ENCODE results near the gene KAT2B.

The KAT2B gene

GRCh38 chr3:20110826-20111225 is 70.6 kb downstream of the KAT2B start:
- no peak overlapping the region for H3K4me3 ChIP-seq (ENCODE audit: control insufficient read depth, low read depth, low read length)
- no peak for TF ChIP-seq CTCF (conservative IDR thresholded peaks at IDR 0.05; ENCODE audit: control insufficient read depth, insufficient read depth, low read depth, low read length)
- DNase-seq (ENCODE audit: low read depth) = no peak

GRCh38 chr3:20111836-20112235 is 71.6 kb downstream of the KAT2B start:
- TF ChIP-seq CTCF (conservative IDR thresholded peaks at IDR 0.05; ENCODE audit: control insufficient read depth, insufficient read depth, low read depth, low read length) = no peak
- DNase-seq (ENCODE audit: low read depth) = peak; percentile 17
- H3K4me3 ChIP-seq (ENCODE audit: control insufficient read depth, low read depth, low read length) = no peak overlapping the region

GRCh38 chr3:20121088-20121487 is 80.8 kb downstream of the KAT2B start:
- H3K4me3 ChIP-seq (ENCODE audit: control insufficient read depth, low read depth, low read length) = no peak overlapping the region
- DNase-seq (ENCODE audit: low read depth) = no peak
- no peak for TF ChIP-seq CTCF (conservative IDR thresholded peaks at IDR 0.05; ENCODE audit: control insufficient read depth, insufficient read depth, low read depth, low read length)

GRCh38 chr3:20123131-20123652 is 82.9 kb downstream of the KAT2B start:
- no peak overlapping the region for H3K4me3 ChIP-seq (ENCODE audit: control insufficient read depth, low read depth, low read length)
- peak; percentile 12 for DNase-seq (ENCODE audit: low read depth)
- no peak for TF ChIP-seq CTCF (conservative IDR thresholded peaks at IDR 0.05; ENCODE audit: control insufficient read depth, insufficient read depth, low read depth, low read length)

- H3K4me3 ChIP-seq (ENCODE audit: control insufficient read depth, low read depth, low read length) = no peak overlapping the region
- TF ChIP-seq CTCF (conservative IDR thresholded peaks at IDR 0.05; ENCODE audit: control insufficient read depth, insufficient read depth, low read depth, low read length) = no peak
- no peak for DNase-seq (ENCODE audit: low read depth)
Observed at GRCh38 chr3:20125289-20125688, 85.0 kb downstream of the KAT2B start.

GRCh38 chr3:20125897-20126296 is 85.7 kb downstream of the KAT2B start:
- TF ChIP-seq CTCF (conservative IDR thresholded peaks at IDR 0.05; ENCODE audit: control insufficient read depth, insufficient read depth, low read depth, low read length) = no peak
- no peak overlapping the region for H3K4me3 ChIP-seq (ENCODE audit: control insufficient read depth, low read depth, low read length)
- DNase-seq (ENCODE audit: low read depth) = peak; percentile 38

- no peak for DNase-seq (ENCODE audit: low read depth)
- no peak overlapping the region for H3K4me3 ChIP-seq (ENCODE audit: control insufficient read depth, low read depth, low read length)
- no peak for TF ChIP-seq CTCF (conservative IDR thresholded peaks at IDR 0.05; ENCODE audit: control insufficient read depth, insufficient read depth, low read depth, low read length)
Observed at GRCh38 chr3:20128358-20128757, 88.1 kb downstream of the KAT2B start.

All from fibroblast of mammary gland (primary cell).